GM23338 (cell line): ENCODE measurements around the gene NOTCH1. TPM values are rescaled to one million over a fixed set of nuclear protein-coding genes. Genes with fewer than 3 reads are reported as not detected.

Experiments used
- ATAC-seq: fragments of 200-7000 bp; cut with Tn5 transposase; 3 replicates; pipeline ENCODE4 v1.9.1; 2020
- DNase-seq: peaks from one replicate; pipeline ENCODE4 v3.0.0-alpha.2; 2015; ENCODE audit warnings: low spot score
- H2AFZ ChIP-seq: fragments of 200-600 bp; sonication (generic); 2 replicates; pipeline ENCODE4 v1.8.0; 2016; ENCODE audit warnings: antibody characterized with exemption, mild to moderate bottlenecking, moderate library complexity
- H3F3A ChIP-seq: fragments of 200-600 bp; sonication (generic); replicated peaks from 2 replicates; pipeline ENCODE4 v1.8.0; 2017; ENCODE audit warnings: antibody characterized with exemption, mixed run types, low read depth
- H3K27ac ChIP-seq: fragments of 200-600 bp; sonication (generic); 2 replicates; pipeline ENCODE4 v1.6.1; 2016; ENCODE audit warnings: low read depth
- H3K27me3 ChIP-seq: fragments of 200-600 bp; sonication (generic); 2 replicates; pipeline ENCODE4 v1.8.0; 2016; ENCODE audit warnings: mild to moderate bottlenecking, mixed run types, moderate library complexity; ENCODE audit not compliant: insufficient read depth
- H3K36me3 ChIP-seq: fragments of 200-600 bp; sonication (generic); 2 replicates; pipeline ENCODE4 v1.8.0; 2016; ENCODE audit warnings: mild to moderate bottlenecking; ENCODE audit not compliant: insufficient read depth
- H3K4me1 ChIP-seq: fragments of 200-600 bp; sonication (generic); 2 replicates; pipeline ENCODE4 v1.8.0; 2016; ENCODE audit warnings: mild to moderate bottlenecking, moderate library complexity; ENCODE audit not compliant: insufficient read depth
- H3K4me2 ChIP-seq: fragments of 200-600 bp; sonication (generic); 2 replicates; pipeline ENCODE4 v1.7.1; 2017; ENCODE audit warnings: mixed run types
- H3K4me3 ChIP-seq: fragments of 200-600 bp; sonication (generic); 2 replicates; pipeline ENCODE4 v1.6.1; 2016; ENCODE audit warnings: mixed run types
- H3K79me2 ChIP-seq: fragments of 200-600 bp; sonication (generic); replicated peaks from 2 replicates; pipeline ENCODE4 v1.8.0; 2017; ENCODE audit warnings: mild to moderate bottlenecking; ENCODE audit not compliant: insufficient read depth
- H3K9me2 ChIP-seq: fragments of 200-600 bp; sonication (generic); 2 replicates; pipeline ENCODE4 v1.8.0; 2017; ENCODE audit not compliant: insufficient read depth
- H4K20me1 ChIP-seq: fragments of 200-600 bp; sonication (generic); replicated peaks from 2 replicates; pipeline ENCODE4 v1.8.0; 2017; ENCODE audit warnings: mild to moderate bottlenecking; ENCODE audit not compliant: insufficient read depth
- H3K27ac Mint-ChIP-seq: 2 replicates; pipeline ENCODE4 v1.8.0; 2020; ENCODE audit warnings: inconsistent platforms, mild to moderate bottlenecking, moderate library complexity, mixed read lengths
- H3K27me3 Mint-ChIP-seq: 3 replicates; pipeline ENCODE4 v1.8.0; 2022; ENCODE audit warnings: low read depth, mild to moderate bottlenecking, moderate library complexity, mixed read lengths, inconsistent platforms; ENCODE audit not compliant: insufficient read depth, poor library complexity
- H3K36me3 Mint-ChIP-seq: 3 replicates; pipeline ENCODE4 v1.8.0; 2021; ENCODE audit warnings: low read depth, mild to moderate bottlenecking, inconsistent platforms, moderate library complexity, mixed read lengths
- H3K4me1 Mint-ChIP-seq: 3 replicates; pipeline ENCODE4 v1.8.0; 2020; ENCODE audit warnings: mild to moderate bottlenecking, inconsistent platforms, mixed read lengths
- H3K4me3 Mint-ChIP-seq: 3 replicates; pipeline ENCODE4 v1.8.0; 2021; ENCODE audit warnings: moderate library complexity, mild to moderate bottlenecking, inconsistent platforms, mixed read lengths
- H3K9me3 Mint-ChIP-seq: 3 replicates; pipeline ENCODE4 v1.8.0; 2020; ENCODE audit warnings: moderate library complexity, mild to moderate bottlenecking, inconsistent platforms, mixed read lengths
- CREB1 ChIP-seq: fragments of 250-450 bp; sonication (Bioruptor Pico); IDR thresholded peaks from 2 replicates; pipeline ENCODE4 v1.5.0; 2020; ENCODE audit warnings: low read depth, mild to moderate bottlenecking, moderate library complexity
- CTCF ChIP-seq, 2 experiments: fragments of 200-600 bp in 1 of 2; sonication (generic) in 1 of 2; conservative IDR thresholded peaks; 2 replicates each; pipeline versions ENCODE4 v1.5.1 to v1.6.1; 2016 to 2017; ENCODE audit warnings: antibody characterized with exemption in 2 of 2, low read depth in 2 of 2, mild to moderate bottlenecking in 2 of 2, moderate library complexity in 1 of 2
- ETS1 ChIP-seq: IDR thresholded peaks from 2 replicates; pipeline ENCODE4 v1.6.1; 2016; ENCODE audit warnings: antibody characterized with exemption
- EZH2phosphoT487 ChIP-seq: fragments of 200-600 bp; sonication (generic); IDR thresholded peaks from one replicate; pipeline ENCODE4 v1.8.1; 2018; ENCODE audit warnings: antibody characterized with exemption; ENCODE audit not compliant: unreplicated experiment
- JUNB ChIP-seq: IDR thresholded peaks from one replicate; pipeline ENCODE4 v1.6.1; 2016; ENCODE audit warnings: antibody characterized with exemption; ENCODE audit not compliant: unreplicated experiment
- NANOG ChIP-seq: IDR thresholded peaks from 2 replicates; pipeline ENCODE4 v1.6.1; 2016; ENCODE audit warnings: antibody characterized with exemption, borderline replicate concordance
- POLR2AphosphoS5 ChIP-seq: IDR thresholded peaks from 2 replicates; pipeline ENCODE4 v1.6.1; 2016; ENCODE audit warnings: antibody characterized with exemption, low read depth
- STAT1 ChIP-seq: IDR thresholded peaks from one replicate; pipeline ENCODE4 v1.6.1; 2016; ENCODE audit warnings: antibody characterized with exemption; ENCODE audit not compliant: unreplicated experiment
- ZNF462 ChIP-seq: fragments of 250-450 bp; sonication (Bioruptor Pico); IDR thresholded peaks from 2 replicates; pipeline ENCODE4 v1.5.0; 2020; ENCODE audit warnings: mild to moderate bottlenecking, moderate library complexity
- polyA plus RNA-seq: library from polyadenylated mRNA; unstranded; fragments of >200 nt; fragmentation: Nextera tagmentation; extraction: Ambion mirVana; gene quantifications from 2 replicates; pipeline ENCODE4 v1.2.1, GENCODE V29; 2016
- total RNA-seq: library from RNA; depleted of rRNA; stranded (reverse); fragments of >200 nt; shearing (Covaris generic); gene quantifications from 2 replicates; pipeline ENCODE4 v1.2.3, GENCODE V29; 2014

Gene NOTCH1
- total and polyA plus RNA-seq, 2 experiments from 2014 or later: 9.9 to 97.2 TPM

GRCh38 chr9:136554870-136555269 is 9.0 kb upstream of the NOTCH1 start:
- peak; percentile 10 for ATAC-seq
- H3K27ac Mint-ChIP-seq: no peak overlapping the region
- no peak overlapping the region for H2AFZ ChIP-seq
- H3K36me3 Mint-ChIP-seq: peaks cover 16% of the 10 kb centered on the region; the same call in 2 of the 3 replicates
- no peak overlapping the region for H3K27ac ChIP-seq
- DNase-seq: no peak
- no peak overlapping the region for H3K4me2 ChIP-seq
- no peaks in the 10 kb centered on the region for H3K79me2 ChIP-seq
- peaks cover 17% of the 10 kb centered on the region for H3K9me3 Mint-ChIP-seq
- H3K27me3 ChIP-seq: peaks cover 9% of the 10 kb centered on the region; the same call in 1 of the 2 replicates
- H3K9me2 ChIP-seq: no peaks in the 10 kb centered on the region
- H3K4me3 Mint-ChIP-seq: no peak overlapping the region
- TF ChIP-seq ETS1 (no peak), JUNB (no peak), CTCF (conservative IDR thresholded peaks at IDR 0.05; ENCODE audit: low read depth in 2 of 2) (no peak), NANOG (no peak), EZH2phosphoT487 (no peak), POLR2AphosphoS5 (no peak), STAT1 (no peak), ZNF462 (CRISPR knock-in tag) (no peak), CREB1 (no peak)
- no peaks in the 10 kb centered on the region for H3K36me3 ChIP-seq
- no peaks in the 10 kb centered on the region for H4K20me1 ChIP-seq
- peaks cover 34% of the 10 kb centered on the region for H3K27me3 Mint-ChIP-seq
- H3K4me1 Mint-ChIP-seq: peaks cover 29% of the 10 kb centered on the region
- H3K4me1 ChIP-seq: peaks cover 17% of the 10 kb centered on the region
- H3K4me3 ChIP-seq: no peak overlapping the region
- peaks cover 4% of the 10 kb centered on the region for H3F3A ChIP-seq
